A673 (cell line): ENCODE measurements around the gene EPHA6. TPM values are rescaled to one million over a fixed set of nuclear protein-coding genes. Genes with fewer than 3 reads are reported as not detected.

Experiments used
- BruUV-seq: library from RNA; stranded (reverse); fragments of 400-500 nt; replicated peaks from 2 replicates; lab custom pipeline; 2021; lab: Mats Ljungman, UMichigan
- CTCF ChIA-PET: fragments of 300-600 bp; sonication (Branson Sonifier 250); formaldehyde crosslinking; loops from one replicate; lab custom pipeline; 2022; ENCODE audit warnings: antibody characterized with exemption; lab: Charles Lee
- POLR2A ChIA-PET: fragments of 300-600 bp; sonication (Branson Sonifier 250); formaldehyde crosslinking; loops from one replicate; lab custom pipeline; 2022; ENCODE audit warnings: antibody characterized with exemption; ENCODE audit not compliant: low non-redundant PET; lab: Charles Lee
- DNase-seq: peaks from one replicate; pipeline ENCODE4 v3.0.0-alpha.2; 2015; ENCODE audit warnings: low spot score
- H3K27ac ChIP-seq: fragments of 200-600 bp; sonication (generic); 2 replicates; pipeline ENCODE4 v1.5.1; 2016; ENCODE audit warnings: mixed run types, low read depth, mild to moderate bottlenecking, mixed read lengths, antibody characterized with exemption, low read length; ENCODE audit not compliant: poor library complexity, severe bottlenecking
- H3K27me3 ChIP-seq: fragments of 200-600 bp; sonication (generic); replicated peaks from 2 replicates; pipeline ENCODE4 v1.6.1; 2017; ENCODE audit warnings: mixed run types, low read depth, mild to moderate bottlenecking, mixed read lengths, antibody characterized with exemption, low read length; ENCODE audit not compliant: insufficient read depth, poor library complexity
- H3K36me3 ChIP-seq: fragments of 200-600 bp; sonication (generic); 2 replicates; pipeline ENCODE4 v1.6.1; 2016; ENCODE audit warnings: mixed run types, mild to moderate bottlenecking, mixed read lengths, antibody characterized with exemption, low read length; ENCODE audit not compliant: insufficient read depth, poor library complexity, severe bottlenecking
- H3K4me1 ChIP-seq: fragments of 200-600 bp; sonication (generic); 2 replicates; pipeline ENCODE4 v1.6.1; 2017; ENCODE audit warnings: mixed run types, mild to moderate bottlenecking, mixed read lengths, antibody characterized with exemption, low read length; ENCODE audit not compliant: insufficient read depth, poor library complexity, severe bottlenecking
- H3K4me3 ChIP-seq: fragments of 200-600 bp; sonication (generic); 2 replicates; pipeline ENCODE4 v1.5.1; 2016; ENCODE audit warnings: low read depth, mixed run types, mild to moderate bottlenecking, mixed read lengths, low read length; ENCODE audit not compliant: poor library complexity, severe bottlenecking
- H3K9me3 ChIP-seq: fragments of 200-600 bp; sonication (generic); 2 replicates; pipeline ENCODE4 v1.6.1; 2016; ENCODE audit warnings: mixed run types, low read depth, mild to moderate bottlenecking, mixed read lengths, antibody characterized with exemption, low read length; ENCODE audit not compliant: poor library complexity, severe bottlenecking
- EZH2 ChIP-seq: fragments of 200-600 bp; sonication (generic); IDR thresholded peaks from 2 replicates; pipeline ENCODE4 v1.6.1; 2017; ENCODE audit warnings: borderline replicate concordance, low read depth, mild to moderate bottlenecking, mixed read lengths, antibody characterized with exemption, low read length; ENCODE audit not compliant: poor library complexity, severe bottlenecking
- intact Hi-C: fragments of 100-400 bp; cut with micrococcal nuclease; formaldehyde crosslinking; loops from one replicate; pipeline ENCODE4 v1.10.0; 2022; ENCODE audit not compliant: unreplicated experiment
- total RNA-seq: library from RNA; stranded (reverse); gene quantifications from 2 replicates; pipeline ENCODE4 v1.2.3, GENCODE V29; 2021
- TF ChIP-seq, protein P1 (sequence below): fragments of 300-800, 200-600 bp; sonication (generic); conservative IDR thresholded peaks from 2 replicates; pipeline ENCODE4 v1.5.1; 2017; ENCODE audit warnings: low read depth, mild to moderate bottlenecking, antibody characterized with exemption, low read length, moderate library complexity, mixed read lengths

Gene EPHA6
- total RNA-seq, 1 experiment from 2014 or later, result not detected

DNA sequence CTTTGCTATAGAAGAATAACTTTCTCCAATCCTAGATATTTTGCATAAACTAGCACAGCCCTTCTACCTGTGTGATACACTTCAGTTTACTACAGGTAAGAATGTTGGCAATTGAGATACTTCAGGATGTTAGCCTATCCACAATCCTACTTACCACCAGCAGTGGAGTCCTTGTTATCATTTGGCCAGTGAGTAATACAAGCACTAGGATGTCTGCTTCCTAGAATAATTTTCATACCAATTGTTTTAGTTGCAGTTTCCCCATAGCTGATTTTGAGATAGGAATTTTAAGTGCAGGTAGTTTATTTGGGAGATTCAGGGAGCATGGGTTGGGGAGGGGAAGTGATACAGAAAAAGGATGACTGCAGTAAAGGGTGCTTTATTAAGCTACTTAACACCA is 147.2 kb downstream of the EPHA6 start:
- intact Hi-C loops, result no loop called here
- CTCF ChIA-PET, result no interaction called here
- POLR2A ChIA-PET, result no interaction called here
- peaks cover 5% of the 10 kb centered on the region for H3K9me3 ChIP-seq
- no peaks in the 10 kb centered on the region for H3K27me3 ChIP-seq
- no peaks in the 10 kb centered on the region for H3K4me1 ChIP-seq
- DNase-seq, result no peak
- TF ChIP-seq EZH2, result no peak
- TF ChIP-seq, protein P1, sequence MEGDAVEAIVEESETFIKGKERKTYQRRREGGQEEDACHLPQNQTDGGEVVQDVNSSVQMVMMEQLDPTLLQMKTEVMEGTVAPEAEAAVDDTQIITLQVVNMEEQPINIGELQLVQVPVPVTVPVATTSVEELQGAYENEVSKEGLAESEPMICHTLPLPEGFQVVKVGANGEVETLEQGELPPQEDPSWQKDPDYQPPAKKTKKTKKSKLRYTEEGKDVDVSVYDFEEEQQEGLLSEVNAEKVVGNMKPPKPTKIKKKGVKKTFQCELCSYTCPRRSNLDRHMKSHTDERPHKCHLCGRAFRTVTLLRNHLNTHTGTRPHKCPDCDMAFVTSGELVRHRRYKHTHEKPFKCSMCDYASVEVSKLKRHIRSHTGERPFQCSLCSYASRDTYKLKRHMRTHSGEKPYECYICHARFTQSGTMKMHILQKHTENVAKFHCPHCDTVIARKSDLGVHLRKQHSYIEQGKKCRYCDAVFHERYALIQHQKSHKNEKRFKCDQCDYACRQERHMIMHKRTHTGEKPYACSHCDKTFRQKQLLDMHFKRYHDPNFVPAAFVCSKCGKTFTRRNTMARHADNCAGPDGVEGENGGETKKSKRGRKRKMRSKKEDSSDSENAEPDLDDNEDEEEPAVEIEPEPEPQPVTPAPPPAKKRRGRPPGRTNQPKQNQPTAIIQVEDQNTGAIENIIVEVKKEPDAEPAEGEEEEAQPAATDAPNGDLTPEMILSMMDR, result no peak
- H3K4me3 ChIP-seq, result no peak overlapping the region
- H3K36me3 ChIP-seq, result no peaks in the 10 kb centered on the region
- H3K27ac ChIP-seq, result no peak overlapping the region
- BruUV-seq, result no TSS peak

DNA sequence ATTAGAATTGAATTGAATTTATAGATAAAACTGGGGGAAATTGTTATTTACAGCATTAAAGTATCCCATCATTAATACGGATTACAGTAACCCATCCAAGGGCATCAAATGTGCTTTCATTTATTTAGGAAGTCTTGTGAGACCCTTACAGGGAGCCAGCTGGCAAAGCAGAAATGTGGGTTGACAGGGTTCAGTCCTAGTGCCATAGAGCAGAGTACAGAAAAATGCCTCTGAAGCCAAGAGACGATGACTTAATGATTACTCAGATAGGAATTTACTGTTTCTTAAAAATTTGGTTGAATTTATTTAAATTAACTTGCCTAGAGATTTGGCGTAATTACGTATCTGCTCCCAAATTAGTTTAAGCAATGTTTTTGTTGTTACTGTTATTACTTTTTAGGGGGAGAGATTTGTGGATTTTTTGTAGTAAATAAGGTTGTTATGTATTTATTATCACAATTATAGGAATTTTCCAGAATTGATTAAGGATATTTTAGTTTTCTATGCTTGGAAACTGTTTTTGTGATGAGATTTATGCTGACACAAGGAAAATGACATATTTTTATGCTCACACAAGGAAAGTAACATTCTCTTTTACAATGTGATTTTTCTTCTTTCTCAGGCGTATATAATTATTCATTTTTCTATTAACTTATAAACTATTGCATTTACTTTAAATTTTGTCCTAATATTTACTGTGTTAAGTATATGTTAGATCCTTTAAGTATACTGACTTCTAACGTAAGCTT is 152.0 kb downstream of the EPHA6 start:
- CTCF ChIA-PET, result interaction anchor here (0.6 kb wide), 1 partner anchor 290 kb away, joined by 3 read pairs; no protein-coding TSS in a partner anchor

DNA sequence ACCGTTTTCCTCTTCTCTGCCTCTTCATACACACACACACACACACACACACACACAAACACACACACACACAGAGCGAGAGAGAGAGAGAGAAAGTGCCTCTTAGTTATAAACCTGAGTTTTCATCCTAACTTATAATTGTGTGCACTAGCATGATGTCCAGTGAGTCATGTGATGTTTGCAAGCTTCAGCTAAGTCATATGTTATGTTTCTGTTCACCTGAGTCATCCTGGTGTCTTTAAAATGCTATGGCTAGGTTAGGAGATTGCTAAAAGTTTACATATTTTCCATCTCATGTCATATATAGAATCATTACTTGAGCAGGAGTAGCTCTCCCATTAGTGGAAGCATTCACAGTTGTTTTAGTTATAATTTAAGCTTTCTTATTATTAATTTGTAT is 155.8 kb downstream of the EPHA6 start:
- H3K27me3 ChIP-seq, result no peaks in the 10 kb centered on the region
- ChIA-PET CTCF (no interaction called here), POLR2A (interaction anchor here (0.7 kb wide), 1 partner anchor 779 kb away, joined by 3 read pairs; no protein-coding TSS in a partner anchor)
- peaks cover 10% of the 10 kb centered on the region for H3K9me3 ChIP-seq
- no TSS peak for BruUV-seq
- TF ChIP-seq, protein P1, result no peak
- TF ChIP-seq EZH2, result no peak
- H3K27ac ChIP-seq, result no peak overlapping the region
- no peaks in the 10 kb centered on the region for H3K36me3 ChIP-seq
- no peak overlapping the region for H3K4me3 ChIP-seq
- DNase-seq, result no peak
- intact Hi-C loops, result no loop called here
- H3K4me1 ChIP-seq, result no peaks in the 10 kb centered on the region

More for the DNA sequence above, 152.0 kb downstream of the EPHA6 start:
- no peak overlapping the region for H3K27ac ChIP-seq
- H3K36me3 ChIP-seq, result no peaks in the 10 kb centered on the region
- TF ChIP-seq, protein P1, result no peak
- TF ChIP-seq EZH2, result no peak
- no peak overlapping the region for H3K4me3 ChIP-seq
- no peaks in the 10 kb centered on the region for H3K4me1 ChIP-seq
- POLR2A ChIA-PET, result no interaction called here
- intact Hi-C loops, result no loop called here
- DNase-seq, result no peak
- BruUV-seq, result no TSS peak
- H3K27me3 ChIP-seq, result no peaks in the 10 kb centered on the region
- H3K9me3 ChIP-seq, result peaks cover 6% of the 10 kb centered on the region
